H4 (cell line): ENCODE measurements around the gene RAB3A. TPM values are rescaled to one million over a fixed set of nuclear protein-coding genes. Genes with fewer than 3 reads are reported as not detected.

Experiments
- DNase-seq: peaks from one replicate; pipeline ENCODE4 v3.0.0-alpha.2; 2015; ENCODE audit warnings: low spot score
- total RNA-seq: library from RNA; depleted of rRNA; stranded (reverse); fragments of >200 nt; shearing (Covaris generic); gene quantifications from 2 replicates; pipeline ENCODE4 v1.2.3, GENCODE V29; 2014; rRNA removed

The RAB3A gene, protein sequence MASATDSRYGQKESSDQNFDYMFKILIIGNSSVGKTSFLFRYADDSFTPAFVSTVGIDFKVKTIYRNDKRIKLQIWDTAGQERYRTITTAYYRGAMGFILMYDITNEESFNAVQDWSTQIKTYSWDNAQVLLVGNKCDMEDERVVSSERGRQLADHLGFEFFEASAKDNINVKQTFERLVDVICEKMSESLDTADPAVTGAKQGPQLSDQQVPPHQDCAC
- total RNA-seq = 0.41 and 2.2 TPM in 2 replicates

GRCh38 chr19:18203863-18204393, at the start of gene RAB3A:
Gene RAB3A (minus strand): TSS chr19:18204042. CDS start chr19:18202740, 1,302 bp downstream.
- DNase-seq = peak; percentile 100

GRCh38 chr19:18253130-18253529, 49.3 kb upstream of the RAB3A start:
- DNase-seq = no peak

DNA sequence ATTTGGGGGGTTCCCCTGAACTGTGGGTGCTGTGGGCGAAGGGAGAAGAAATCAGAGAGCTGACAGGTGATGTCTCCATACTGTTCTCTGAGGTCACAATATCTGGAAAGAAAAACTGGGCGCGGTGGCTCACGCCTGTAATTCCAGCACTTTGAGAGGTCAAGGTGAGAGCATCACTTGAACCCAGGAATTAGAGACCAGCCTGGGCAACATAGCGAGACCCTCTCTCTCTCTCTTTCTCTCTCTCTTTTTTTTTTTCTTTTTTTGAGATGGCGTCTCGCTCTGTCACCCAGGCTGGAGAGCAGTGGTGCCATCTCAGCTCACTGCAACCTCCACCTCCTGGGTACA, 48.5 kb upstream of the RAB3A start:
- DNase-seq = no peak

DNA sequence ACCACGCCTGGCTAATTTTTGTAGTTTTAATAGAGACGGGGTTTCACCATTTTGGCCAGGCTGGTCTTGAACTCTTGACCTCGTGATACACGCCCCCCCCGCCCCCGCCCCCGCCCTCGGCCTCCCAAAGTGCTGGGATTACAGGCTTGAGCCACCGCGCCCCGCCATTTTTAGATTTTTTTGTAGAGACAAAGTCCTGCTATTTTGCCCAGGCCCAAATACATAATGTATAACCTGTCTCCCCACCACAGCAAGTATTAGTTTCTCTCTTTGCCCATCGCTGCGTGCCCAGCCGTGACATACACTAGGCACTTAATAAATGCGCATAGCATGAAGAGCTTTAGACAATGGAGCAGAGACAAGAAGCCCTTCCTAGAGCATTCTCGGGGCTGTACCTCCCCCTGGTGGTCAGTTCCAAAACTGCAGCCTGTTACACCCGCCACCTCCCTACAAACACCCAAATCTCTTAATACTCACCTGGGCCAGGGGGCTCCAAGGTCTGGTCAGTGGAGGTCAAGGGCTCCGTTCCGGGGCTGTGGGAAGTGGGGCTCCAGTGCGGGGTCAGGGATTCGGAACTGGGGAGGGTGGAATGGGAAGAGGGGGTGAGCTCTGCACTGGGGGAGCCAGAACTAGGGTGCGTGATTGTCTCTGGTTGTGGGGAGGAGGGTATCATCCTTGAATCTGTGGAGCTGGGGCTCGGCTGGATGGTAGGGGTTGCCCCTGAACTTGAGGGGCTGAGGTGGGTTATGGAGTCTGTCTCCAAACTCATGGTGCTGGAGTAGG, 47.9 kb upstream of the RAB3A start:
- peak; percentile 66 for DNase-seq

GRCh38 chr19:18249834-18250233, 46.0 kb upstream of the RAB3A start:
- DNase-seq = no peak

- no peak for DNase-seq
Measured at GRCh38 chr19:18245297-18245696, 41.5 kb upstream of the RAB3A start.

- no peak for DNase-seq
Measured at GRCh38 chr19:18239303-18239702, 35.5 kb upstream of the RAB3A start.

GRCh38 chr19:18234194-18234593, 30.4 kb upstream of the RAB3A start:
- DNase-seq = no peak

GRCh38 chr19:18233224-18233825, 29.5 kb upstream of the RAB3A start:
- no peak for DNase-seq

GRCh38 chr19:18232540-18233223, 28.8 kb upstream of the RAB3A start:
- DNase-seq = no peak

DNA sequence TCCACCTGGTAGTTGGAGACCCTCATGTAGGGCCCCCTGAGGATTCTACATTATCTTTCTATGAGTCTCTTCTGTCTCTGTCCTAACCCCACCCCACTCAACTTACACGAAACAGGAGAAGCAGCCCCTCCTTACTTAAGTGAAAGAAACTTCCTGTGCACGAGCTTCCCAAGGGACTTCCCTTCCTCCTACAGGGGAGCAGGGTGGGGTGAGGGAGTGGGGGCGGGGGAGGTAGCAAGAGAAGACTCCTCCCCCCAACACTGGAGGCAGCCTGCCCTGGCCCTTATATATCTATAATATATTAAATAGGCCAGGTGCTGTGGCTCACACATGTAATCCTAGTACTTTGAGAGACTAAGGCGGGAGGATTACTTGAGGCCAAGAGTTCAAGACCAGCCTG, 27.9 kb upstream of the RAB3A start:
- no peak for DNase-seq

GRCh38 chr19:18230941-18231734, 27.3 kb upstream of the RAB3A start:
- no peak for DNase-seq

GRCh38 chr19:18229915-18230314, 26.1 kb upstream of the RAB3A start:
- DNase-seq = no peak

DNA sequence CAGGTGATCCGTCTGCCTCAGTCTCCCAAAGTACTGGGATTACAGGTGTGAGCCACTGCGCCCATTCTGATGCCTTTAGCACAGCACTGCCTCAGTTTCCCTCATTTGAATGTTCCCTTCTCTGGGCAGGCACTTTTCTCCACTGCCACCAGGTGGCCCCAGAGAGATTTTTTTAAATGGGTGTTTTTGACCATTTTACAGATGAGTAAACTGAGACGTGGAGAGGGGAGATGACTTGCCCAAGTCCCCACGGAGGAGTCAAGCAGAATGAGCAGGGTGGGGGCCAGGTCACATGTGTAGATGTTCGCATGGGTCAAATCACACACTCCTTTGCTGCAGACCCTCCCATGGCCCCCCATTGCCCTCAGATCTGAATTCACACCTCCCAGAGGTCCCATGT, 25.6 kb upstream of the RAB3A start:
- DNase-seq = no peak

- no peak for DNase-seq
Measured at GRCh38 chr19:18227781-18228271, 24.0 kb upstream of the RAB3A start.

DNA sequence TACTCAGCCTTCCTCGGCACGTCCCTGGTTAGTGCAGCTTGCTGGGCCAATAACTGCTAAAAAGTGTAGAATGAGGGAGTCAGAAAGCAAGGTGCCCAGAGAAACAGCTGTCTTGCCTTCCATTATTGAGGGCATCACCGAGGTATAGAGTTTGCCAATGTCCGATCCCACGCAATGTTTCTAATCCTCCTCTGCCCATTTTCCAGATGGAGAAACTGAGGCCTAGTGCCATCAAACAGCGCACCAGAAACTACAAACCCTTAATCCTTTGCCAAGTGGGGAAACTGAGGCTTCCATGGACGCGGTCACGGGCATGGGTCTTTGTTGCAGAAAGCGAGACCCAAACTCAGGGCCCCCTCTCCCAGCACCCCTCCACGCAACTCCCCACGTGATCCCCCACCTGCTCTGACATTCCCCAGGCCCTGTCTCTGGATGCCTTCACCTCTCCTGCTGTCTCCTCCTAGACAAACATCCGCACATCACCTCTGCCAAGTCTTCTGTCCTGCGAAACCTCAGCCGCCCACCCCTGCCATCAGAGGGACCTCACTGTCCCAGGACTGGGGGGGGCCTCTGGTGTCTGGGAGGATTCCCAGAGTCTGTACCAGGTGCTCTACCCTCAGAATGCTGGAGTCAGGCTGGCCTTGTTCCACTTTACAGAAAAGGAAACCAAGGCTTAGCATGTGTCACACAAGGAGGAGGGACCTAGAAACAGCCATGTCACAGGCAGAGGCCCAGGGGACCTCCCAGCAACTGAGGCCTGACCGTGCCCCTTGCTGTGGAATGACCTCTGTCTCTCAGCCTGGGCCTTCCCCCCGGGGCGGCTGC, 23.3 kb upstream of the RAB3A start:
- DNase-seq = no peak

DNA sequence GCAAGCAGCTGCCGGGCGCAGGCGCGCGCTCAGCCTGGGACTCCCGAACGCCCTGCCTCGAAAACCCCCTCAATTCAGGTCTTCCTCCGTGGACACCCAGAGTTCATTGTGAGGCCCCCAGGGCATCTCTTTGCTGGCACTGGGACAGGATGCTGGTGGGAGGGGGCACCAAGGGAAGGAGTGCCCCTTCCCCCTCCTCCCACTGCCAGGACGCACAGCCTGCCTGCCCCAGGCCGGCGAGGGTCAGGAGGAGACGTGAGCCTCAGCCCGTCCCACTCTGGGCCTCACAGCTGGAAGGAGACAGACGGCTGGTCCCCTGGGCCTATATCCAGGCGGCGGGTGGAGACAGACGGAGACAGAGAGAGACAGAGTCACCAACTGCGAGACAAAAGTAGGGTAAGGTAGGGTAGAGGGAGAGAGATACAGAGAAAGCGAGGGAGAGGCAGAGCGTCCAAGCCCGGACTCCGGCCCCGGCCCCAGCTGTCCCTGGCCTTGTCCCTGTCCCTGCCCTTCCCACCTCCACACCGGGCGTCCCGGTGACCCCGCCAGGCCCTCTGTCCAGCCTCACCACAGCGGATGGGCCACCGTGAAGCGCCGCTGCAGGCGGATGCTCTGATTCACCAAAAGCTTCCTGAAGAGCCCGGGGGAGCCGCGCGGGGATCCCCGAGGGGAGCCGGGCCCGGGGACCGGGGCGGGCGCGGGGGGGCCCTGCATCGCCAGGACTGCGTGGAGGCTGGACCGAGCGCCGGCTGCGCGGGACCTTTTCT, 22.0 kb upstream of the RAB3A start, which contains the start of gene PDE4C:
Gene PDE4C, minus strand, starts transcription at position 737 of the 767 bp plus-strand sequence. Its CDS starts 23 bp downstream, at position 714.
- DNase-seq = no peak

- DNase-seq = no peak
Measured at GRCh38 chr19:18225355-18225701, 21.5 kb upstream of the RAB3A start.
